GM12872 (cell line): Measurements from ENCODE around the gene YWHAE.

ENCODE experiments used
- TF ChIP-seq, protein P1 (sequence below): IDR thresholded peaks from 3 replicates; pipeline ENCODE4 v1.5.1; 2011; ENCODE audit warnings: low read depth, mild to moderate bottlenecking, low read length, moderate library complexity; ENCODE audit not compliant: insufficient read depth

The YWHAE gene

GRCh38 chr17:1379208-1379929, 20.7 kb downstream of the YWHAE start:
- TF ChIP-seq, protein P1, sequence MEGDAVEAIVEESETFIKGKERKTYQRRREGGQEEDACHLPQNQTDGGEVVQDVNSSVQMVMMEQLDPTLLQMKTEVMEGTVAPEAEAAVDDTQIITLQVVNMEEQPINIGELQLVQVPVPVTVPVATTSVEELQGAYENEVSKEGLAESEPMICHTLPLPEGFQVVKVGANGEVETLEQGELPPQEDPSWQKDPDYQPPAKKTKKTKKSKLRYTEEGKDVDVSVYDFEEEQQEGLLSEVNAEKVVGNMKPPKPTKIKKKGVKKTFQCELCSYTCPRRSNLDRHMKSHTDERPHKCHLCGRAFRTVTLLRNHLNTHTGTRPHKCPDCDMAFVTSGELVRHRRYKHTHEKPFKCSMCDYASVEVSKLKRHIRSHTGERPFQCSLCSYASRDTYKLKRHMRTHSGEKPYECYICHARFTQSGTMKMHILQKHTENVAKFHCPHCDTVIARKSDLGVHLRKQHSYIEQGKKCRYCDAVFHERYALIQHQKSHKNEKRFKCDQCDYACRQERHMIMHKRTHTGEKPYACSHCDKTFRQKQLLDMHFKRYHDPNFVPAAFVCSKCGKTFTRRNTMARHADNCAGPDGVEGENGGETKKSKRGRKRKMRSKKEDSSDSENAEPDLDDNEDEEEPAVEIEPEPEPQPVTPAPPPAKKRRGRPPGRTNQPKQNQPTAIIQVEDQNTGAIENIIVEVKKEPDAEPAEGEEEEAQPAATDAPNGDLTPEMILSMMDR = no peak

- TF ChIP-seq, protein P1 = no peak
Measured at GRCh38 chr17:1377334-1377733, 22.7 kb downstream of the YWHAE start.

DNA sequence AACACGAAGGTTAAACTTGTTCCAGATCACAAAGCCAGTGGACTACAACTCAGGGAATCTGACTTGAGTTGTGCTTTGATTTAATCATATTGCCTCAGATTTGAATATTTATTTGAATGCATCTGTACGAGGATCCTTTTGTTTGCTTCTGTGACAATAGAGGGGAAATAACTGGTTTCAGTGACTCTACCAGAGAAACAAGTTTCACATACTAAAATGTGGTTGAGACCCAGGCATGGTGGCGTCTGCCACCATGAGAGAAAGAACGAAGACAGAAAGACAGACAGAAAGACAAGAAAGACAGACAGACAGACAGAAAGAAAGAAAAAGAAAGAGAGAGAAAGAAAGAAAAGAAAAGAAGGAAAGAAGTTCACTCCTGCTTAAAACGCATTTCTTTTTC, 24.0 kb downstream of the YWHAE start:
- TF ChIP-seq, protein P1 = no peak

- TF ChIP-seq, protein P1 = no peak
Measured at GRCh38 chr17:1375615-1376014, 24.4 kb downstream of the YWHAE start.

DNA sequence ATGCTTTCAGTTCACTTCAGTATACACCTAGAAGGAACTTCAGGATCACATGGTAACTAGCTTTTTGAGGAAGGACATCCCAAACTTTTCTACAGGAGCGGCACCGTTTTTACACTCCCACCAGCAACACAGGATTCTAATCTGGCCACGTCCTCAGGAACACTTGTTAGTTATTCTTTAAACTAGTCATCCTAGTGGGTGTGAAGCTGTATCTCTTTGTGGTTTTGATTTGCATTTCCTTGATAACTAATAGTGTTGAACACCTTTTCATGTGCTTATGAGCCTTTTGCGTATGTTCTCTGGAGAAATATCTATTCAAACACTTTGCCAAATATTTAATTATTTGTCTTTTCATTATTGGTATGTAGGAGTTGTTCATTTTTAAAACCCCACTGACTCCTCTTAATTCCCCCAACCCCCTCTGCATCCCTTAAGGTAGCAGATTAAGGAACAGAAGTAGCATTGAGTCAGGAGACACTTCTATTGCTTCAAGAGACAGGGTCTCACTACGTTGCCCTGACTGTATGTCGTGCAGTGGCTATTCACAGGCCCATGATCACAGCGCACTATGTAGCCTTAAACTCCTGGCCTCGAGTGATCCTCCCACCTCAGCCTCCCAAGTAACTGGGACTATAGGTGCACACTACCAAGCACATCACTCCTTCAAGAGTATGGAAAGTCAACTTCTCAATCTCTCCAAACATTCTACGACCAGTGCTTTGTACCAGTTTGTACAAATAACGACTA, 25.4 kb downstream of the YWHAE start:
- TF ChIP-seq, protein P1 = no peak

DNA sequence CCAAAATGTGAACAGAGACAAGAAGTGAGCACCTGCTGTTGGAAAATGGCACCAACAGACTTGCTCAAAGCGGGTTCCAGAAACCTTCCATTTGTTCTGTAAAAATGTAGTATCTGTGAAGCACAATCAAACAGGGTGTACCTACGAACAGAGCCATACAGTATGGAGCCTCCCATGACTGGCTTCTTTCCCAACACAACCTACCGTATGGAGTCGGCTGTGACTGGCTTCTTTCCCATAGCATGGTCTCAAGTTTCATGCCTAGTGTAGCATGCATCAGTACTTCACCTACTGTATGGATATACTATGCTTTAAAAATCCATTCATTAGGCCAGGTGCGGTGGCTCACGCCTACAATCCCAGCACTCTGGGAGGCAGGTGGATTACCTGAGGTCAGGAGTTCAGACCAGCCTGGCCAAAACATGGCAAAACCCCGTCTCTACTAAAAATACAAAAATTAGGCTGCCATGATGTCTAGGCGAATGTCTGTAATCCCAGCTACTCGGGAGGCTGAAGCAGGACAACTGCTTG, 26.2 kb downstream of the YWHAE start:
- TF ChIP-seq, protein P1 = no peak

GRCh38 chr17:1372618-1373017, 27.4 kb downstream of the YWHAE start:
- TF ChIP-seq, protein P1 = no peak
